Transverse colon (tissue), 4 donors: ENCODE measurements around the gene MT1X.

ENCODE experiments used
- CTCF ChIP-seq, 5 experiments: fragments of 200-600 bp in 3 of 5; fragments of 450-650 bp in 2 of 5; sonication (generic) in 3 of 5; IDR thresholded peaks; 1 replicate in 2 of 5; 2 replicates in 3 of 5; pipeline ENCODE4 v1.5.1; 2016 to 2017; ENCODE audit warnings: antibody characterized with exemption in 5 of 5, inconsistent platforms in 3 of 5, mild to moderate bottlenecking in 2 of 5, moderate library complexity in 1 of 5
- EP300 ChIP-seq: sonication (generic); formaldehyde crosslinking; IDR thresholded peaks from one replicate; pipeline ENCODE4 v1.6.1; 2017; ENCODE audit warnings: antibody characterized with exemption, low read depth
- POLR2A ChIP-seq: fragments of 450-650 bp; IDR thresholded peaks from one replicate; pipeline ENCODE4 v1.6.1; 2016; ENCODE audit warnings: antibody characterized with exemption, mild to moderate bottlenecking, moderate library complexity
- POLR2AphosphoS5 ChIP-seq, 3 donors: sonication (generic); formaldehyde crosslinking; IDR thresholded peaks; one replicate each; pipeline ENCODE4 v1.6.1; 2016; ENCODE audit warnings: antibody characterized with exemption in 3 of 3

- TF ChIP-seq CTCF (IDR thresholded peaks at IDR 0.05) (no peak), POLR2A (no peak), EP300 (no peak), POLR2AphosphoS5 (IDR thresholded peaks at IDR 0.05) (no peak)
Measured at GRCh38 chr16:56716761-56717160, 34.5 kb downstream of the MT1X start.
